ENCODE results near the gene RASA1.

Gene RASA1

DNA sequence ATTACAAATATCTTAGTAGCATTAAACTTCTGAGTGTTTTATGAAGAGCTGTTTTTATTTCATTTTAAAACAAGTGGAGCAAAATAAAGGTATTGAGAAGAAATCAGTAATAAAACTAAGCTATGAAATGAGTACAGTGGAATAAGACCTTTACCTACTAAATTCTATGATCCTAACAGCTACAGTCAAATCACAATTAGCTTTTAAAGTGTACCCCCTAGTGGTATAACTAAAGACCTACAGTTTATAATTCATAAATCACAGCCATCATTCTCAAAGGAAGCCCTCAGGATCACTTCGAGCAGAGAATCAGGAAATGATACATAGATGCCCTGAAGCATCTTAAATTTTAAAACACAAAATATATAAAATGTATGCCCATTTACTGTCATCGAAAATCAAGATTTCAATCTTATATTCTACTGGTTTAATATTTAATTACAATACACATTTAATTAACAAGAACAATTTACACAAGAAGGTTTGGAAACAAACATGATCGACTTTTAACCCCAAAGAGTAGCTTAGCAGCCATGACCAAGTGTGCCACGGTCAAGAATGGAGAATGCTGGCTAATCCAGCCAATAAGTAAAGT lies 132.7 kb downstream of the RASA1 start:
- no peak for DNase-seq (ENCODE audit: low read depth in 2 of 2, low spot score in 1 of 2)

DNA sequence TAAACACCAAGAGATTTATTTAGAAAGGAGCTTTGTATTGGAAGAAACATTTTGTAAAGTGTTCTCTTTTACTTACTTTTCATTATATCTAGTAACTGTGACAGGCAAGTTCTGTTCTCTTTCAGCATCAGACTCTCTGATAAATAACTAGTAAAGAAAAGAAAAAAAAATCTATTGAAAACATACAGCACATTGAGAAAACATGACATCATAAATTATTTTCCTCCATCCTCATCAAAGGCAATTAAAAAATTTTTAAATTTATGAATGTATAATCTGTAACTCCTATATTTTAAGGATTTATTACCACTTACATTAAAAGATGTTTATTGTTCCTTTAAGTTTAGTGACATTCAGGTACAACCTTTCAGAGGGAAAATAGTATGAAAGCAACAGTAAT lies 133.9 kb downstream of the RASA1 start:
- no peak for DNase-seq (ENCODE audit: low read depth in 2 of 2, low spot score in 1 of 2)

GRCh38 chr5:87403409-87403808 lies 135.7 kb downstream of the RASA1 start:
- no peak for DNase-seq (ENCODE audit: low read depth in 2 of 2, low spot score in 1 of 2)

DNA sequence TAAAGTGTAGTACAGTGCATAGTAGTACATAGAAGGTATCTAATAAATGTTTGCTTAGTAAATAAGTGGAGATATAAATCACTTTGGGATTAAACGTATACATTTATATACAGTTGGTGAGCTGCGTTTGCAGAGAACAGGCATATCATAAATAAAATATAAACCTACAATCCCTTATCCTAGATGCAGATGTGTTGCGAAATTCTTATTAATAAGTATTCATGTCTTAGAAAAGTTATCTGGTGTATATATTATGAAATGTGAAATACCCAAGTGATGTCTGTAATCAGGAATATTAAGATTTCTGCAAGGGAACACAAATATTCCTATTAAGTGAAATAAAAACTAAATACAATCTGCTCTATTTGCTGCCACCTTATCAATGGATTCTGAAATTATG lies 136.2 kb downstream of the RASA1 start:
- DNase-seq (ENCODE audit: low read depth in 2 of 2, low spot score in 1 of 2): no peak

DNA sequence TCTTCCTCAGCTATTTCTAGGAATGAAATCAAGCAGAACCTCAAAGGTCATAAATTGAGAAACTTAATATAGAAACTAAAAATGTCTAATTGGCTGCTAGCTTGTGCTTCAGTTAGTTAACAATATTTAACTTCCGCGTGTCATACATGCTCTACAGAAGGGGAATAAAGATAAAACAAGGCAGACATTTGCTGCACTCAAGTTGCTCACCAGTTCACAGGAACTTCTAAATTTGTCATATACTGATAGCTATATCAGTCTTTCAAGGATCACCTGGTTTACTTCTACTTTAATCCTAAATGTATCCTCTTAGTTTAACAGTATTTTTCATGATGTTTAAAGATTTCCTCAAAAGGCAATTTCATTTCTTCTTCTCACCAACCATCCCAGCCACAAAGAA lies 136.7 kb downstream of the RASA1 start:
- DNase-seq (ENCODE audit: low read depth in 2 of 2, low spot score in 1 of 2): no peak

- no peak for DNase-seq (ENCODE audit: low read depth in 2 of 2, low spot score in 1 of 2)
Measured at GRCh38 chr5:87405472-87406155, 137.9 kb downstream of the RASA1 start.

- DNase-seq (ENCODE audit: low read depth in 2 of 2, low spot score in 1 of 2): no peak
Measured at GRCh38 chr5:87408204-87408603, 140.5 kb downstream of the RASA1 start.

DNA sequence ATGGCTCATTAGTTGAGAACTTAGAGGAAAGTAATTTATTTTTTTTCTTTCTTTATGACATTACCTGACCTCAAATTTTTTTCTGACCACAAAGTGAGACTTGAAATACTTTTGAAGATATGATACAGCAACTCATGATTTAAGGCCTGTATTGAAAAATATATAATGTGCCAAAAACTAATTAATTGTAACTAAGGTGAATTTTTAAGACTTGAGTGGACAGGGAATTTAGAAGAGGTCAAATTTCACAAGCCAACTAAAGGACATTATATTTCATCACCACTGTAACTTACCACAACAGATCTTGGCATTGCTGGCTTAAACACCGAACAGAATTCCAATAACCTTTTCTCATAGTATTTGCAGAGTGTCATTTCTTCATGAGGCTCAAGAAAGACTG lies 143.2 kb downstream of the RASA1 start:
- no peak for DNase-seq (ENCODE audit: low read depth in 2 of 2, low spot score in 1 of 2)

- no peak for DNase-seq (ENCODE audit: low read depth in 2 of 2, low spot score in 1 of 2)
Measured at GRCh38 chr5:87411586-87411972, 143.9 kb downstream of the RASA1 start.

GRCh38 chr5:87411973-87412629 lies 144.4 kb downstream of the RASA1 start:
- peak in 1 of 2 donors; percentile 6 for DNase-seq (ENCODE audit: low read depth in 2 of 2, low spot score in 1 of 2)

DNA sequence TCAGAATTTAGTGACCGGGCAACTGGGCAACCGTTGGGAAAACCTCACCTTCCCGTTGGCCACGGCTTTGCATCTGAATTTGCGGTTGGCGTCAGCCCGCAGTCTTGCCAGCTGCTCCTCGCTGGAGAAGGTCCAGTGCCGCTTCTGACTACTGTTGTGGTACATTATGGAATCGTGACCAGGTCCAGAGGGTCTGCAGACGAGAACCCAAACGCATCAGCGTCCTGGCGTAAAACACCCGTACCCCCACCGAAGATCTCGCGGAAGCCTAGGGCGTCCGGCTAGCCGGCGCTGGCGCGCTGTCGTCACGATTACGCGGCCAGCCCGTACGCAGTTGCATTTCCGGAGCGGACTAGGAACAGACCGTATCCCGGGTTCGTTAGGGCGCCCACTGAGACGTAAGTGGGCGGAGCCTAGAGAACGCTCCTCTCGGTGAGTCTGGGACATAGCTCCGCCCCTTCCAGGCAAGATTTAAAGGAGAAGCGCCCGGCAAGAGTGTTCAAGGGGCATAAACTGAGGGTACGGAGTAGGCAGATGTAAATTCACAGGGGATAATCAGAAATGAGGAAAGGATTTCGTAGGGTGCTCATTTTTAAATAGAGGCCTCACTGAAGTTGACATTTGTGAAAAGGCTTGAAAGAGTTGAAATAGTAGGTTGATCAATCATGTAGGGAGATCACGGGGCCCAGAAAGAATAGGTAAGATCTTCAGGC lies 145.1 kb downstream of the RASA1 start, which contains the start of gene CCNH:
Gene CCNH, minus strand, starts transcription at position 301 of the 713 bp plus-strand sequence. Its CDS starts 136 bp downstream, at position 165.
- peak; percentile 87 to 91 for DNase-seq (ENCODE audit: low read depth in 2 of 2, low spot score in 1 of 2)

DNA sequence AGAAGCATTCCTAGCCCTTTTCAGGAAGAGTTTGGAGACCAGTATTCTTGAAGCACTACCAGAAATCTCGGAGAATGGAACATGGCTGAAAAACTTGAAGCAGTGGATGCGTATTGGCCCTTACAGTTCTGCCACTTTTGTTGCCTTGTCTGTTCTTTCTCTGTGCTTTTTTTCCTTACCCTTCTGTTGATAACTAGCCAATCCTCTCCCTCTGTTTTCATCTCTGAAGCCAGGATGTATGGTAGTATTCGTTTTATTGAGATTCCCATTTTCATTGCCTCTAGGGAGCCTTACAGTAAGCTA lies 145.6 kb downstream of the RASA1 start:
- DNase-seq (ENCODE audit: low read depth in 2 of 2, low spot score in 1 of 2): no peak

GRCh38 chr5:87418506-87418905 lies 150.8 kb downstream of the RASA1 start:
- no peak for DNase-seq (ENCODE audit: low read depth in 2 of 2, low spot score in 1 of 2)

DNA sequence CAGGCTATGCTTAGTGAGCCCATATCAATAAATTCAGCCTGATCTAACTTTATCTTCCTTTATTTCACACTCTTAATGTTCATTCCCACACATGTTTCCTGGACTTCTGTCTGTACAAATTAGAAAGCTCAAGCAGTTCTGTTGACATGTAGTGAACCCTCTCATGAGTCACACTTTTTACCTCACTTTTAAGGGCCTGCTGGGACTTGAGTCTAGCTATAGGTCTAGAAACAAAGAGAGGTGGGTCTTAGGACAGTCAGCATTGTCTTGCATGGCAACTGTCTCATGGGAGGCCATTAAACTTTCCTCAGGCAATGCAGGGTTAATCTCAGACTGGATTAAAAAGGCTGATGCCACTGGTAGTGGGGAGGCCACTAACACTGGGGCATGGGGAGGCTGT lies 153.6 kb downstream of the RASA1 start:
- no peak for DNase-seq (ENCODE audit: low read depth in 2 of 2, low spot score in 1 of 2)

GRCh38 chr5:87423755-87424154 lies 156.1 kb downstream of the RASA1 start:
- no peak for DNase-seq (ENCODE audit: low read depth in 2 of 2, low spot score in 1 of 2)

GRCh38 chr5:87430863-87431457 lies 163.3 kb downstream of the RASA1 start:
- DNase-seq (ENCODE audit: low read depth in 2 of 2, low spot score in 1 of 2): no peak

DNA sequence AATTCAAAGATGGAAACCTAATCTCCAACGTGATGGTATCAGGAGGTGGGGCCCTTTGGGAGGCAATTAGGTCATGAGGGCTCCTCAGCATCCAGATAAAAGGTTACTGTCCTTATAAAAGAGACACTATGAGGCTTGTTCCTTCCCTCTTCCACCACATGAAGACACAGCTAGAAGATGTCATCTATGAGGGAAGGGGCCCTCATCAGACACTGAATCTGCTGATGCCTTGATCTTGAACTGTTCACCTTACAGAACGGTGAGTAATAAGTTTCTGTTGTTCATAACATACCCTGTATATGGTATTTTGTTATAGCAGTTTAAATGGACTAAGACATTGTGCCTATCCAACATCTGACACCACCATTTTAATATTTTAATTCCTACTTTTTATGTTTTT lies 164.8 kb downstream of the RASA1 start:
- no peak for DNase-seq (ENCODE audit: low read depth in 2 of 2, low spot score in 1 of 2)

DNA sequence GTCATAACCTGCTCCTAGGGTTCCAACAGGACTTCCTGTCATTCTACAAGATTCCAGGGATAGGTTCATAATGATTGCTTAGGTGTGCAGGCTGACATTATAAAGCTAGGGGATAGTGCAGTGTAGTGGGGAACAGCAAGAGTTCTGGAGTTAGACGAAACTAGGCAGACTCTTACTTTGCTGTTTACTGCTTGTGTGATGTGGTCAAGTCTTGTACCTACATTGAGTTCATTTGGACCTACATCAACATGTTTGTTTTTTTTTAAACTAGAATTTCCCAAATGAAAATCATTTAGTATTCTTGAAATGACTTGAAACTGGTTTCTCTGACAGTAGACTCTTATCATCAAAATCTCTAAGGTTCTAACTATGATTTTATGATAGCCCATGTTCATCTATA lies 166.3 kb downstream of the RASA1 start:
- DNase-seq (ENCODE audit: low read depth in 2 of 2, low spot score in 1 of 2): no peak

DNA sequence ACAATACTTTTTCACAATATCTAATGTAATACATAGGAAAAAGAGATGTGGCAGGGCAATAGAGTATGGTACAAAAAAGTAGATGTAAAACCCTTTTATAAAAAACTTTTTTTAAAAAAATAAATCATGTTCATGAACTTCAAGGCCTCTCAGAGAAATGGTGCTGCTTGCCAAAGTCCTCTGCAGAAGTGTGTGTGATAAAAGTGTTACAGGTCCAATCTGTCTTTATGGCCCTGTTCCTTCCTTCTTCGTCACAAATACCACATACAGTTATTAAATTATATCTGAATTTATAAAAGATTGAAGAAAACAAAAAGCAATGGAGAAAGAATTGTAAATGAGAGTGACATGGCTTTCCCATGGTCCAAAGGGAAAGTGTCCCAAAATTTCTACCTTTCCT lies 166.8 kb downstream of the RASA1 start:
- DNase-seq (ENCODE audit: low read depth in 2 of 2, low spot score in 1 of 2): no peak

DNA sequence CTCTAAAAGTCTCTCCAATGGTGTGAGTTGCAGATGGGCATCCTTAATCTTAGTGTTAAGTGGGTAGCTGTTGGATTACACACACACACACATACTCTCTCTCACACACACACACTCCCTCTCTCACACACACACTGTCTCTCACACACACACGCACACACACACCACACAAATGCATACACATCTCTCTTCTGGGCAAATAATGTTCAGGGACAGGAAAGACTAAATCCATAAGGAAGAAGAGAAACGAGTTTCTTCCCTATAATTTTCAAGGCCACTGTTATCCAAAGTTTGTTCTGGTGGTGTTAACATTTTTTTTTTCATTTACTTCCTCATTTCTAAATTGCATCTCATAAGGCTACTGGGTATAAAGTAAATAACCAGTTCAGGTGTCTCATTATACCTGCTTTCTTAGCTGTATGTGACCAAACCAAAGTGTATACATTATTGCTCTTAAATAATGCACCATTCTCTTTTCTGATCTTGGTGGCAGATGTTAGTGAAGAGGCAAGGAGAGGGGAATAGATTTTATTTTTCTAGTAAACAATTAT lies 167.5 kb downstream of the RASA1 start:
- DNase-seq (ENCODE audit: low read depth in 2 of 2, low spot score in 1 of 2): no peak

DNA sequence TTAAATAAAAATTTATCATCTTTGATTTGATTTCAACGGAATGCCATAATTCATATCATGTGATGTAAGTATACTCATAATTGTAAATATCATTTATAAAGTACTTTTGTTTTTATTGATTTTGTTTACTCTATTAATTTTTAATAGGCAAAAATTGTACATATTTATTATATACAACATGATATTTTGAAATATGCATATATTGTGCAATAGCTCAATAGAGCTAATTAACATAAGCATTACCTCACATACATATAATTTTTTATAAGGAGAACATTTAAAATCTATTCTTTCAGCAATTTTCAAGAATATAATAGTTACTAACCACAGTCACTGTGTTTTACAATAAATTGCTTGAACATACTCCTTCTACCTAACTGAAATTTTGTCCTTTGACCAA lies 170.0 kb downstream of the RASA1 start:
- no peak for DNase-seq (ENCODE audit: low read depth in 2 of 2, low spot score in 1 of 2)
